Caco-2 (cell line): ENCODE results near the gene SEMA4G. TPM values are rescaled to one million over a fixed set of nuclear protein-coding genes. Genes with fewer than 3 reads are reported as not detected.

ENCODE experiments used
- BruUV-seq: library from RNA; stranded (reverse); fragments of 400-500 nt; replicated peaks from 2 replicates; lab custom pipeline; 2021; lab: Mats Ljungman, UMichigan
- CTCF ChIA-PET: fragments of 300-600 bp; sonication (Branson Sonifier 250); formaldehyde crosslinking; loops from one replicate; lab custom pipeline; 2022; ENCODE audit warnings: antibody characterized with exemption; lab: Charles Lee
- POLR2A ChIA-PET: fragments of 300-600 bp; sonication (Branson Sonifier 250); formaldehyde crosslinking; loops from one replicate; lab custom pipeline; 2022; ENCODE audit warnings: antibody characterized with exemption; lab: Charles Lee
- DNase-seq, 2 experiments: peaks; one replicate each; pipeline versions ENCODE4 v3.0.0 to v3.0.0-alpha.2; 2020 to 2022
- H3K27me3 ChIP-seq: replicated peaks from 2 replicates; pipeline ENCODE4 v1.6.0; 2011; ENCODE audit warnings: low read length; ENCODE audit not compliant: control insufficient read depth, insufficient read depth
- H3K36me3 ChIP-seq: 2 replicates; pipeline ENCODE4 v1.5.1; 2011; ENCODE audit warnings: low read length; ENCODE audit not compliant: control insufficient read depth, insufficient read depth
- H3K4me1 ChIP-seq: fragments of 250-450 bp; sonication (Bioruptor Pico); 2 replicates; pipeline ENCODE4 v1.5.1; 2020; ENCODE audit warnings: mild to moderate bottlenecking
- H3K4me3 ChIP-seq: 2 replicates; pipeline ENCODE4 v1.5.1; 2011; ENCODE audit warnings: low read depth, mild to moderate bottlenecking, control low read depth, low read length
- H3K9me3 ChIP-seq: fragments of 250-450 bp; sonication (Bioruptor Pico); 2 replicates; pipeline ENCODE4 v1.5.1; 2020; ENCODE audit warnings: mild to moderate bottlenecking, moderate library complexity
- H3K27ac Mint-ChIP-seq: one replicate; pipeline ENCODE4 v1.8.0; 2022; ENCODE audit warnings: mixed read lengths; ENCODE audit not compliant: unreplicated experiment
- H3K27me3 Mint-ChIP-seq: one replicate; pipeline ENCODE4 v1.8.0; 2022; ENCODE audit warnings: mixed read lengths; ENCODE audit not compliant: insufficient read depth, unreplicated experiment
- H3K36me3 Mint-ChIP-seq: one replicate; pipeline ENCODE4 v1.8.0; 2022; ENCODE audit warnings: mild to moderate bottlenecking, mixed read lengths; ENCODE audit not compliant: insufficient read depth, unreplicated experiment
- H3K4me1 Mint-ChIP-seq: one replicate; pipeline ENCODE4 v1.8.0; 2022; ENCODE audit warnings: low read depth, mixed read lengths; ENCODE audit not compliant: unreplicated experiment
- H3K4me3 Mint-ChIP-seq: one replicate; pipeline ENCODE4 v1.8.0; 2022; ENCODE audit warnings: mild to moderate bottlenecking, moderate library complexity, mixed read lengths; ENCODE audit not compliant: unreplicated experiment
- H3K9me3 Mint-ChIP-seq: one replicate; pipeline ENCODE4 v1.8.0; 2022; ENCODE audit warnings: mixed read lengths; ENCODE audit not compliant: unreplicated experiment
- CTCF ChIP-seq, 2 experiments: fragments of 200-600 bp in 1 of 2; IDR thresholded peaks; 1 replicate in 1 of 2; 2 replicates in 1 of 2; pipeline versions ENCODE4 v1.5.1 to v1.8.0; 2011 to 2022; ENCODE audit warnings: antibody characterized with exemption in 1 of 2, control low read depth in 1 of 2, inconsistent platforms in 1 of 2, low read depth in 1 of 2, low read length in 1 of 2, mild to moderate bottlenecking in 1 of 2, moderate library complexity in 1 of 2; ENCODE audit not compliant: insufficient read depth in 1 of 2, severe bottlenecking in 1 of 2, unreplicated experiment in 1 of 2
- intact Hi-C: fragments of 100-400 bp; cut with micrococcal nuclease; formaldehyde crosslinking; loops from one replicate; pipeline ENCODE4 v1.10.0; 2022; ENCODE audit not compliant: unreplicated experiment
- microRNA-seq: library from miRNA; unstranded; fragments of <30 nt; microRNA quantifications from one replicate; pipeline ENCODE4 v1.2.0, GENCODE V29; 2022
- total RNA-seq: library from RNA; stranded (reverse); gene quantifications from 2 replicates; pipeline ENCODE4 v1.2.3, GENCODE V29; 2022

The SEMA4G gene
- total RNA-seq, 1 experiment from 2014 or later = 81.2 TPM

- Mint-ChIP-seq H3K4me3 (no peak overlapping the region), H3K36me3 (no peaks in the 10 kb centered on the region), H3K27ac (no peak overlapping the region), H3K9me3 (no peaks in the 10 kb centered on the region), H3K27me3 (no peaks in the 10 kb centered on the region), H3K4me1 (peaks cover 15% of the 10 kb centered on the region)
- intact Hi-C loops = loop anchor here (2.0 kb wide), 1 partner anchor 23 kb away; no protein-coding TSS in a partner anchor
- Histone ChIP-seq H3K4me3 (no peak overlapping the region), H3K9me3 (no peaks in the 10 kb centered on the region), H3K27me3 (no peaks in the 10 kb centered on the region), H3K4me1 (peaks cover 11% of the 10 kb centered on the region; the same call in 1 of the 2 replicates), H3K36me3 (no peaks in the 10 kb centered on the region)
- no peak for DNase-seq
- no peak for TF ChIP-seq CTCF (IDR thresholded peaks at IDR 0.05; ENCODE audit: insufficient read depth in 1 of 2, low read depth in 1 of 2, low read length in 1 of 2, severe bottlenecking in 1 of 2, unreplicated experiment in 1 of 2)
- ChIA-PET POLR2A (no interaction called here), CTCF (interaction anchor here (0.6 to 2.7 kb wide), 8 partner anchors 11 to 44 kb away, joined by 3 to 22 read pairs (median 6); partner anchors contain the start of genes KAZALD1, LZTS2, PDZD7 and SFXN3)
- no TSS peak for BruUV-seq
Observed at GRCh38 chr10:101018118-101018599, 48.9 kb downstream of the SEMA4G start.

- Histone ChIP-seq H3K4me3 (no peak overlapping the region), H3K36me3 (no peaks in the 10 kb centered on the region), H3K9me3 (no peaks in the 10 kb centered on the region), H3K4me1 (peaks cover 11% of the 10 kb centered on the region; the same call in 1 of the 2 replicates), H3K27me3 (no peaks in the 10 kb centered on the region)
- ChIA-PET CTCF (interaction anchor here (0.6 to 2.7 kb wide), 12 partner anchors 10 to 123 kb away, joined by 3 to 22 read pairs (median 6); partner anchors contain the start of genes KAZALD1, LZTS2, PDZD7 and SFXN3), POLR2A (no interaction called here)
- intact Hi-C loops = loop anchor here (2.0 kb wide), 1 partner anchor 22 kb away; no protein-coding TSS in a partner anchor
- H3K36me3 Mint-ChIP-seq = no peaks in the 10 kb centered on the region
- DNase-seq = peak; percentile 87 to 90
- H3K9me3 Mint-ChIP-seq = no peaks in the 10 kb centered on the region
- H3K4me3 Mint-ChIP-seq = no peak overlapping the region
- H3K27ac Mint-ChIP-seq = no peak overlapping the region
- no peaks in the 10 kb centered on the region for H3K27me3 Mint-ChIP-seq
- peak; percentile 60 to 85 for TF ChIP-seq CTCF (IDR thresholded peaks at IDR 0.05; ENCODE audit: insufficient read depth in 1 of 2, low read depth in 1 of 2, low read length in 1 of 2, severe bottlenecking in 1 of 2, unreplicated experiment in 1 of 2)
- H3K4me1 Mint-ChIP-seq = peaks cover 12% of the 10 kb centered on the region
- no TSS peak for BruUV-seq
Observed at GRCh38 chr10:101018600-101019439, 49.5 kb downstream of the SEMA4G start.

Small RNA genes within 50 kb of the gene (microRNA-seq; reads per million reads assigned to microRNA genes)
- gene MIR608 = not detected

Other genes with a start within 250 kb of the SEMA4G start
- 0.30 and 0.45 TPM in 2 replicates for gene PAX2, start 223.9 kb upstream of the SEMA4G start, total RNA-seq
- gene SLF2, start 56.5 kb upstream of the SEMA4G start, total RNA-seq = 25.2 and 28.8 TPM in 2 replicates
- 82.1 and 84.1 TPM in 2 replicates for gene MRPL43, start 18.0 kb downstream of the SEMA4G start, total RNA-seq
- gene TWNK, start 18.0 kb downstream of the SEMA4G start, total RNA-seq = 26.2 and 29.8 TPM in 2 replicates
- 53.3 and 54.8 TPM in 2 replicates for gene LZTS2, start 30.3 kb downstream of the SEMA4G start, total RNA-seq
- 1.4 and 1.5 TPM in 2 replicates for gene PDZD7, start 61.6 kb downstream of the SEMA4G start, total RNA-seq
- 23.4 and 30.3 TPM in 2 replicates for gene SFXN3, start 61.7 kb downstream of the SEMA4G start, total RNA-seq
- gene KAZALD1, start 92.5 kb downstream of the SEMA4G start, total RNA-seq = 41.3 and 42.3 TPM in 2 replicates
- gene TLX1, start 161.8 kb downstream of the SEMA4G start, total RNA-seq = 1.9 and 2.3 TPM in 2 replicates